ENCODE data around the gene CEACAM18.

Gene CEACAM18

DNA sequence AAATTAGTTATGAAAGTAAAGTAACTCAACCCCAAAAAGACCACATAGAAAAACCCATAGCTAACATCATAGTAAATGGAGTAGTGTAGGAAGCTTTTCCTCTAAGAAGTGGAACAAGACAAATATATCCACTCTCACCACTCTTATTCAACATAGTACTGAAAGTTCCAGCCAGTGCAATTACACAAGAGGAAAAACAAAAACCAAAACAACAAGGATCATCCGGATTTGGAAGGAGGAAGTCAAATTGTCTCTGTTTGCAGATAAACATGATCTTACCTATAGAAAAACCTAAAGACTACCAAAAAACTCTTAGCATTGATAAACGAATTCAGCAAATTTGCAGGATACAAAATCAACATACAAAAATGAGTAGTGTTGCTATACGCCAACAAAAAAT, 11.6 kb upstream of the CEACAM18 start (continued):
- TF ChIP-seq ZNF248 (tag by site-specific recombination; IDR thresholded peaks at IDR 0.05), result no peak
- TF ChIP-seq, protein P1, sequence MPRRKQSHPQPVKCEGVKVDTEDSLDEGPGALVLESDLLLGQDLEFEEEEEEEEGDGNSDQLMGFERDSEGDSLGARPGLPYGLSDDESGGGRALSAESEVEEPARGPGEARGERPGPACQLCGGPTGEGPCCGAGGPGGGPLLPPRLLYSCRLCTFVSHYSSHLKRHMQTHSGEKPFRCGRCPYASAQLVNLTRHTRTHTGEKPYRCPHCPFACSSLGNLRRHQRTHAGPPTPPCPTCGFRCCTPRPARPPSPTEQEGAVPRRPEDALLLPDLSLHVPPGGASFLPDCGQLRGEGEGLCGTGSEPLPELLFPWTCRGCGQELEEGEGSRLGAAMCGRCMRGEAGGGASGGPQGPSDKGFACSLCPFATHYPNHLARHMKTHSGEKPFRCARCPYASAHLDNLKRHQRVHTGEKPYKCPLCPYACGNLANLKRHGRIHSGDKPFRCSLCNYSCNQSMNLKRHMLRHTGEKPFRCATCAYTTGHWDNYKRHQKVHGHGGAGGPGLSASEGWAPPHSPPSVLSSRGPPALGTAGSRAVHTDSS (tag by site-specific recombination; IDR thresholded peaks at IDR 0.05), result no peak

- Histone ChIP-seq H3K36me3 (ENCODE audit: control insufficient read depth in 2 of 2, insufficient read depth in 1 of 2, low read length in 2 of 2) (no peaks in the 10 kb centered on the region), H3K4me3 (ENCODE audit: low read depth, low read length) (no peak overlapping the region), H3K27ac (ENCODE audit: extremely low read depth, low read depth, low read length) (no peak overlapping the region), H3K9me3 (ENCODE audit: control insufficient read depth, insufficient read depth, low read depth, low read length) (no peaks in the 10 kb centered on the region), H3K4me1 (ENCODE audit: control insufficient read depth, insufficient read depth, low read length) (no peaks in the 10 kb centered on the region)
- CTCF ChIA-PET, result interaction anchor here (0.6 to 1.6 kb wide), 5 partner anchors 46 to 190 kb away, joined by 3 to 7 read pairs (median 5); no protein-coding TSS in a partner anchor
- POLR2A ChIA-PET, result no interaction called here
- TF ChIP-seq ZNF571 (tag by site-specific recombination; IDR thresholded peaks at IDR 0.05) (no peak), ZNF561 (tag by site-specific recombination; IDR thresholded peaks at IDR 0.05; ENCODE audit: borderline replicate concordance) (no peak), ZNF560 (tag by site-specific recombination; IDR thresholded peaks at IDR 0.05; ENCODE audit: borderline replicate concordance) (no peak), ZNF585B (tag by site-specific recombination; IDR thresholded peaks at IDR 0.05) (no peak), ZNF501 (tag by site-specific recombination; IDR thresholded peaks at IDR 0.05) (no peak), ZNF391 (tag by site-specific recombination; IDR thresholded peaks at IDR 0.05; ENCODE audit: borderline replicate concordance, low read depth) (no peak), ZSCAN16 (tag by site-specific recombination; IDR thresholded peaks at IDR 0.05) (no peak), ZNF660 (tag by site-specific recombination; IDR thresholded peaks at IDR 0.05) (no peak), KLF9 (tag by site-specific recombination; IDR thresholded peaks at IDR 0.05; ENCODE audit: low read depth) (no peak), ZEB2 (tag by site-specific recombination; IDR thresholded peaks at IDR 0.05) (no peak), ZNF677 (tag by site-specific recombination; IDR thresholded peaks at IDR 0.05) (no peak), ZNF114 (tag by site-specific recombination; IDR thresholded peaks at IDR 0.05) (no peak), ZNF404 (tag by site-specific recombination; IDR thresholded peaks at IDR 0.05) (no peak), ZBTB17 (tag by site-specific recombination; IDR thresholded peaks at IDR 0.05) (no peak), ZIC2 (tag by site-specific recombination; IDR thresholded peaks at IDR 0.05) (no peak), PATZ1 (tag by site-specific recombination; IDR thresholded peaks at IDR 0.05) (no peak), SP2 (tag by site-specific recombination; IDR thresholded peaks at IDR 0.05) (no peak)
- TF ChIP-seq, protein P2, sequence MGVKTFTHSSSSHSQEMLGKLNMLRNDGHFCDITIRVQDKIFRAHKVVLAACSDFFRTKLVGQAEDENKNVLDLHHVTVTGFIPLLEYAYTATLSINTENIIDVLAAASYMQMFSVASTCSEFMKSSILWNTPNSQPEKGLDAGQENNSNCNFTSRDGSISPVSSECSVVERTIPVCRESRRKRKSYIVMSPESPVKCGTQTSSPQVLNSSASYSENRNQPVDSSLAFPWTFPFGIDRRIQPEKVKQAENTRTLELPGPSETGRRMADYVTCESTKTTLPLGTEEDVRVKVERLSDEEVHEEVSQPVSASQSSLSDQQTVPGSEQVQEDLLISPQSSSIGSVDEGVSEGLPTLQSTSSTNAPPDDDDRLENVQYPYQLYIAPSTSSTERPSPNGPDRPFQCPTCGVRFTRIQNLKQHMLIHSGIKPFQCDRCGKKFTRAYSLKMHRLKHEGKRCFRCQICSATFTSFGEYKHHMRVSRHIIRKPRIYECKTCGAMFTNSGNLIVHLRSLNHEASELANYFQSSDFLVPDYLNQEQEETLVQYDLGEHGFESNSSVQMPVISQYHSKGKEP (tag by site-specific recombination; IDR thresholded peaks at IDR 0.05), result no peak
- TF ChIP-seq, protein P3, sequence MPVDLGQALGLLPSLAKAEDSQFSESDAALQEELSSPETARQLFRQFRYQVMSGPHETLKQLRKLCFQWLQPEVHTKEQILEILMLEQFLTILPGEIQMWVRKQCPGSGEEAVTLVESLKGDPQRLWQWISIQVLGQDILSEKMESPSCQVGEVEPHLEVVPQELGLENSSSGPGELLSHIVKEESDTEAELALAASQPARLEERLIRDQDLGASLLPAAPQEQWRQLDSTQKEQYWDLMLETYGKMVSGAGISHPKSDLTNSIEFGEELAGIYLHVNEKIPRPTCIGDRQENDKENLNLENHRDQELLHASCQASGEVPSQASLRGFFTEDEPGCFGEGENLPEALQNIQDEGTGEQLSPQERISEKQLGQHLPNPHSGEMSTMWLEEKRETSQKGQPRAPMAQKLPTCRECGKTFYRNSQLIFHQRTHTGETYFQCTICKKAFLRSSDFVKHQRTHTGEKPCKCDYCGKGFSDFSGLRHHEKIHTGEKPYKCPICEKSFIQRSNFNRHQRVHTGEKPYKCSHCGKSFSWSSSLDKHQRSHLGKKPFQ (tag by site-specific recombination; IDR thresholded peaks at IDR 0.05), result no peak
- TF ChIP-seq, protein P4, sequence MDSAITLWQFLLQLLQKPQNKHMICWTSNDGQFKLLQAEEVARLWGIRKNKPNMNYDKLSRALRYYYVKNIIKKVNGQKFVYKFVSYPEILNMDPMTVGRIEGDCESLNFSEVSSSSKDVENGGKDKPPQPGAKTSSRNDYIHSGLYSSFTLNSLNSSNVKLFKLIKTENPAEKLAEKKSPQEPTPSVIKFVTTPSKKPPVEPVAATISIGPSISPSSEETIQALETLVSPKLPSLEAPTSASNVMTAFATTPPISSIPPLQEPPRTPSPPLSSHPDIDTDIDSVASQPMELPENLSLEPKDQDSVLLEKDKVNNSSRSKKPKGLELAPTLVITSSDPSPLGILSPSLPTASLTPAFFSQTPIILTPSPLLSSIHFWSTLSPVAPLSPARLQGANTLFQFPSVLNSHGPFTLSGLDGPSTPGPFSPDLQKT (IDR thresholded peaks at IDR 0.05; ENCODE audit: borderline replicate concordance, low read depth, low read length), result no peak
These were observed 10.3 kb upstream of the CEACAM18 start for GRCh38 chr19:51467864-51468544.
